HG03280 (cell line): ENCODE data around the gene GRID1.

ENCODE experiments used
- ATAC-seq: cut with Tn5 transposase; IDR thresholded peaks from one replicate; pipeline ENCODE4 v1.9.1; 2021; ENCODE audit warnings: mild to moderate bottlenecking, moderate library complexity; ENCODE audit not compliant: unreplicated experiment

GRID1 gene

DNA sequence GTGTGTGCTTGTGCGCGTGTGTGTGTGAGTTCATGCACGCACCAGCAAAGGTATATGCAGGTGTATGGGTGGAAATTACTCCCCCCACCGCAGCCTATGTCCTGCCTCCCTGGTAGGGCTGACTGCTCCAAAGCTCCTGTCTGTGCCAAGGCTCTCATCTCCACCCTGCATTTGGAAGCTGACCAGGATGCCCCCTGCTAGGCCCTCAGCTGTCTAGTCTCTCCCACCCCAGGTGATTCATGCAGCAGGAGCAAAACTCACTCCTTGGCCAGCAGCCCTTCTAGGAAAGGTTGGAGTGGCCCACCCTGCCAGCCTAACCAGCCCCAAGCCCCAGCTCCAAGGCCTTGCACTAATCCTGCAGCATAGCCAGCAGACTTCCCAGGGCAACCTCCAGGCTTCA is 148.4 kb downstream of the GRID1 start:
- no peak for ATAC-seq

DNA sequence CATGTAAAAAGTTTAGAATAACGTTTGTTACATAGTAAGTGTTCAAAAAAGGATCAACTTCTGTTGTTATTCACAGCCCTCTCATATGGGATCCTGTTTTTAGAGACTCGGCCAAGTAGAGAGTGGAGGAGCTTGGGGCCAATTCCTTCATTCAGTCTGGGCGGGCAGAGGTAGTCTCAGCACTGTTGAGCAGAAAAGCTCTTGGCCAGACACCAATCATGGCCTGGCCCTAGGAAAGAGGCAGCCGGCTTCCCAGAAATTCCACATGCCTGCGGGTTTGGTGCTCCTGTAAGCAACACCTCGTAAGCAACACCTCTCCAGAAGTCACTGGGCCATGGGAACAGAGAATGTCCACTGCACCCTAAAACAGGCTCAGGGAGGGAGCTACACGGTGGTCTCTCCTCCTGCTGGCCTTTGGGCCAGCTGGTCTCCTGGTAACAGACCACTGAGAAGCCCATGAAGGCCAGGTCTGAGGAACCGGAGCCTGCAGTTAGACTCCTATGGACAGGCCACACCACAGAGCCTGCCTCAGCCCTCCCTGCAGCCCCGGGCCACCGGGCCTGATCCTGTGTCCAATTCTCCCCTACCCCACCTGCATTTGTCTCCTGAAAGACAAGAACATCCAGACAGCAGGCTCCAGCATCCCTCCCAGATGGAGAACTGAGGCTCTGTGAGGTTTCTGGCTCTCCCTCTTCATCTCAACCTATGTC is 149.1 kb downstream of the GRID1 start:
- ATAC-seq: no peak

DNA sequence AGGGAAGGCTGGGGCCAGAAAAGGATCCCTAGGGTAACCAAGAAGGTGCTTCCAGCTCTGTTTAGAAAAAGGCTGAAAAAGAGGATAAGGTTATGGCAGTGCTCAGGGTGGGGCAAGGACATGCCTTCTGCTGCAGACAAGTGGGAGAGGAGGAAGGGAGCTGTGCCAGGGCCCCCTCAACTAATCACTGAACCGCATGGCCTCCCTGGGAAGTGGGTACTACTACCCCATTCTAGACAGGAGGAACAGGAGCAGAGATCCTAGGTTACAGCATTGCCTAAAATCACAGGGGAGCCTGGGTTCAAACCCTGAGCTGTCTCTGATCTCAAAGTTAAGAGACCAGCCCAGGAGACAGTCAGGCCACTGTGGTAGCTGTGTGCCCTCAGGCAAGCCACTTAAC is 149.7 kb downstream of the GRID1 start:
- ATAC-seq: no peak

DNA sequence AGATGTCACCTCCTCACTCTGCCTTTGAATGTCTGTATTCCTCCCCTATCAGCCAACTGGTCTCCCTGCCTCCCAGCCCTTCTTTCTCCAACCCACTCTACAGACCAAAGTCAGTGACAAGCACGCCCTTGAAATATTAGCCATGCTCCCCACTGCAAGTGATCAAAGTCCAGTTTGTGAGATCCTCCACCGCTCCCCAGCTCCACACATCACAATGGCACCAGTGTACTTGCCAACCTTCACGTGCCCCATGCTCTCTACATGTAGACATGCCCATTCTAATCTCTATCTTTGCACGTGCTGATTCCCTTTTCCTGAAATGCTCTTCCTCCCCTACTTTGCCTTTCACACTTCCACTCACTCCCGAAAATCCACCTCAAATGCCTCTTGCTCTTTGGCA is 150.9 kb downstream of the GRID1 start:
- no peak for ATAC-seq

DNA sequence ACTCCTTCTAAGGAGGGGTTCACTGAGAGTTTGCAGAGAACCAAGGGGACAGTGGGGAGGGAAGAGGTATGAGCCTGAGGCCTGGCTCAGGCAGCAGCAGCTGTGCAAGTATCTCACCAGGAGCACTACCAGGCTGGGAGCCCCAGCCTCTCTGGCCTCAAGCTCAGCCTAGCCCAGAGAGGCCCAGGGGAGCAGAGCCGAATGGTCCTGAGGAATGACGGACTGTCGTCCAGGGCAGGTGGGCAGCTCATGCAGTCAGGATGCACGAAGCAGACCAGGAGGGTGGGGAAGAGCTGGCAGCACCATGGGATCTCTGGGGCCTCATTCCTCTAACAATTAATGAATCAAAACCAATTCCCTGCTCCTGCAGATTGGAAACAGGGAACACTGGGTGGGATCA is 151.5 kb downstream of the GRID1 start:
- ATAC-seq: no peak

- no peak for ATAC-seq
Measured at GRCh38 chr10:86213148-86213547, 153.4 kb downstream of the GRID1 start.

GRCh38 chr10:86212391-86212700 is 154.2 kb downstream of the GRID1 start:
- ATAC-seq: no peak

DNA sequence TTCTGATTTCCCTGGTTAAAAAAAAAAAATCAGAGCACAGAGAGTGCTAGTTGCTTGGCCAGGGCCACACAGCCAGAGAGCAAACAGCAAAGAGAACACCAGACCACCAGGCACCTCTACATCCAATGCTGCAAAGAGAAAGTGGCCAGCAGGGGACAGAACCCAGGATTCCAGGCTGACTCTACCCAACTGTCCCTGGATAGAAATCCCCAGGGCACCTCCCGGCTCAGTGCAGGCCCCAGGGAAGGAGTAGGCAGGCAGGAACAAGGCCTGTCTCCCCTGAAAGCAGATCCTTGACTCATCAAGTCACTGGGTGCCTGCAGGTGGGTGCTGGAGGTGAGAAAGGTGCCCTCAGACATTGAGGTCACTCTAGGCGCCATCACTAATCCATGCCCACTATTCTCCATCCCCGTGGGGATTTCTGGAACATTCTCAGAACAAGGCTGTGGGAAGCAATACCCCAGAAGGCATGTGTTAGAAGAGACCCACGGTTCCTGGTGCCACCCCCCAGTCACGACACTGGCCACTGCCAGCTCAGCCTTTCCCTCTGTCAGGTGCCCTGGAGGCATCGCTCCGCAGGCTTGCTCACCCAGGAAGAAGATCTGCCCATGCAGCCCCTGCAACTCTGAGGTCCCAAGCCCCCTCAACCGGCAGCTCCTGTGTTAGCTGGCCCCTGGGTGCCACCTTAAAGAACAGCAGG is 154.8 kb downstream of the GRID1 start:
- ATAC-seq: no peak

DNA sequence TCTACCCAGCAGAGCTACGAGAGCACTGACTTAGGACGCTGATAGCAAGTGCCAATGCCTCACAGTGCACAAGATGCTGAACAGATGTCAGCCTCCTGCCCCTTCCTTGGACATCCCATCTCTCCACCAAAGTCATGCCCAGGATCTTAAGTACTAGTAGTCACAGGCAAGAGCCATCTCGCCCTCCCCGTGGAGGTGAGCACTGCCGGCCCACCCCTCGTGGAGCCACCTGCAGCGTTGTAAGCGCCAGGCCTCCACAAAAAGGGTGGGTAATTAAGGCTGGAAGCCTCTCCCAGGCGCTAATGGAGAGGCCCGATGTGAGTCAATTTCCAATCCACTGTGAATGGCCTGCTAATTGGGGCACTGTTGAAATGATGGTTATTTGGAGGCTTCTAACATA is 156.2 kb downstream of the GRID1 start:
- no peak for ATAC-seq

DNA sequence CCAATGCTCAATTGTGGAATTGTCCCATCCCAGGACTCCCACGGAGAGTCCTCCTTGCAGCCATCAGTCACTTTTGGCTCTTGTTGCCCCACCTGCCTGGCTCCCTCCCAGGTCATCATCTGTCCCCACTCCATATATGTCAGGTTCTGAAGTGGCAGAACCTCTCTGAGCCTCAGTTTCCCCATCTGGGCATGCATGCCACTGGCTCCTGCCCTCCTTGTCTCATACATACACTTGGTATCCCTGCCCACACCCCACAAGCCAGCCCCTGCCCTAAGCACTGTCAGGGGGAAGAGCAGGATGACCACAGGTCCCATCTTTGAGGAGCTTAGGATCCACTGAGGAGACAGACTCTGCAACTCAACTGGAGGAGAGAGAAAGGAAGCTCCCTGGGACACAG is 156.9 kb downstream of the GRID1 start:
- ATAC-seq: no peak

- no peak for ATAC-seq
Measured at GRCh38 chr10:86207226-86207625, 159.4 kb downstream of the GRID1 start.

DNA sequence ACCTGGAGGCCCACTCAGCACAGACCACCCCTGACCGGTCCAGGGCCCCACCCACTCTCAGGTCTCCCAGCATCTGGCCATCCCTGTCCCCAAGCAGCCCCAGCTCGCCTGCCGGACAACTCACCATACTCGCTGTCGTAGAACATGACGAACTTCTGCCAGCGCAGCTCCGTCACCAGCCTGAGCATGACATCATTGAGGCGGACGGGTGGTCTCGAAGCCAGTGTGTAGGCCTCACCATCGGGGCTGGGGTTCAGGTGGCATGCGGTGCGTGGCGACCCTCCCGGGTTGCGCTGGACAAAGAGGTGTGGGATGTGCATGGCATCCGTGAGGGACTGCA is 160.4 kb downstream of the GRID1 start:
- ATAC-seq: no peak

DNA sequence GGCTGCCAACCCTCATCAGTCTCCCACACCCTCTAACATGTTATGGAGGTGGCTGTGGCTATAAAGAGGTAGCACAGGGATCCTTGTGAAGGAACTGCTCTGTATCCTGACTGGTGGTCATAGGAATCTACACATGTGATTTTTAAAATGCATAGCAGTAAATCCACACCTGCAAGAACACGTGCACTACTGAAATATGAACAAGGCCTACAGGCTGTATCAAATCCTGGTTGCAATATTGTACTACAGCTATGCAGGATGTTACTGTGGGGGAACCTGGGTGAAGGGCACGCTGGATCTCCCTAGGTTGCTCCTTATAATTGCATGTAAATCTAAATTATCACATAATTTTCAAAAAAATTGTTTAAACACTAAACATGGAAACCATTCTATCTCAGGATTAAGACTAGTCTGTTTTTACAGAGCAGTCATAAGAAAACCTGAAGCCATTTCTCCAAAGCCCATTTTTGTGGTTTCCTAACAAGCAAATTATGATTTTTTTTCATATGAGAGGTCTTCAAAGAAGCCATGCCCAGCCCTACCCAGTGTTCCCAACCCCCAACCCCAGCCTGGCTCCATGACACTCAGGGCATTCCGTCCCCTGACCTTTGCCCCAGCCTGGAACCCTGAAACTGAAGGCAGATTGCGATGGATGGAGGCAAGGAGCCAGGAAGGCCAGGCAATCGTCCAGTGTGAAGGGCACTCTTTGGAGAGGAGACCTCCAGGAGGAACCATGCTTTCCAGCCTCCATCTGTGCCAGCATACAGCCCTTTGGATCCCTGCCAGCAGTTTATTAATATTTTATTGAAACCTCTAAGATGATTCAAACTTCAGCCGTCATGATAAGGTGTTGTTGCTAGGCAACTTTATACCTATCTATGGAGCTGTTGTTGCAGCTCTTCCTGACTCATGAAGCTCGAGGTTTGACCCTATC is 161.0 kb downstream of the GRID1 start:
- no peak for ATAC-seq

GRCh38 chr10:86204421-86205305 is 161.9 kb downstream of the GRID1 start:
- no peak for ATAC-seq

DNA sequence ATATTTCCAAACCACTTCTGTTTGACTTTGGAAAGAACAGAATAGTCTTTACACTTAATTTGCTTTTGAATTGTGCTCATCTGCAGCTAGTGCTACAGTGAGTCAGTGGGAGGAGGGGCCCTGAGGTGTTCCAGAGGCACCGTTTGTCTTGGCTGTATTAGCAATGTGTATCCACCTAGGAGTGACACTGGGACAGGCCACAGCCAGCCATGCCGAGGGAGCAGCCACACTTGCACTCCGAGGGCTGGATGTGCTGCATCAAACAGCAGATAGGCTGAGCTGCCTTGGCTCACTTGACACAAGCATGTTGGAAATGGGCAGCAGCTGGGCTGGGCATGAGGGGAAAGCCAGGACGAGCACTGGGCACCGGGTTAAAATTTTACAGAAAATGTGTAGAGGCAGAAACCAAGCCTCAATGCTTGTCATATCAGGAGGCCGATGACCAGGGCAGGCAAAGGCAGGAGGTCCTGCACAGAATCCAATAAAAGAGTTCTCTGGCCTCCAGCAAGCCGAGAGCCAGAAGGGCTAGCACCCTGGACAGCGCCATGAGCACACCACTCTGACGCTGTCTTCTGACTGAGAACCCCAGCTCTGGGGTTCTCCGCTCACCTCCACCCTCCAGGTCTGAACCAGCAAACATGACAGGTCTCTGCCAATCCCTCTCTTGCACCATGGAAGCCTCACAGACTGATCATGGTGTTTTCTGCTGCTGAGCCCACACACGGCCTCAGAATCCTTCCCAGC is 163.3 kb downstream of the GRID1 start:
- no peak for ATAC-seq

- ATAC-seq: no peak
Measured at GRCh38 chr10:86202226-86202735, 164.3 kb downstream of the GRID1 start.

DNA sequence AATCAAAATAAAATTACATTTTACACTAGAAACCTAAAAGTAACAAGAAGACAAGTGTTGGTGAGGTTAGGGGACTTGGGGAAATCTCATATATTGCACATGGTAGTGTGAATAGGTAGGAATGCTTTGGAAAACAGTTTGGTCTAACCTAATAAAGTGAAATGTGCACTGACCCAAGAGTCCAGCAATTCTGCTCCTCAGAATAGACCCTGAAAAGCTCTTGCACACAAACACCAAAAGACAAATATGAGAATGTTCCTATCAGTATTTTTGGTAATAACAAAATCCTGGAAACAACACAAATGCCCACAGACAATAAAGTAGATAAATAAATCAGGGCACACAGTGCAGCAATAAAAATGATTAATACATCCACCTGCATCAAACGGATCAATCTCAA is 165.7 kb downstream of the GRID1 start:
- no peak for ATAC-seq

- ATAC-seq: no peak
Measured at GRCh38 chr10:86200269-86200668, 166.3 kb downstream of the GRID1 start.

- ATAC-seq: no peak
Measured at GRCh38 chr10:86199041-86199440, 167.6 kb downstream of the GRID1 start.

- ATAC-seq: no peak
Measured at GRCh38 chr10:86198271-86198670, 168.3 kb downstream of the GRID1 start.
